ENCODE results near the gene TMEM132A.

GRCh38 chr11:60957188-60957587, 32.9 kb downstream of the TMEM132A start:
- TF ChIP-seq POLR2A (IDR thresholded peaks at IDR 0.05; ENCODE audit: low read length) (no peak), GATA1 (IDR thresholded peaks at IDR 0.05; ENCODE audit: low read depth, low read length) (no peak)

Data from erythroblast (primary cell).